Inferior parietal cortex (tissue), 1 donor: Measurements from ENCODE around the gene IL1RAPL1.

Experiments
- DNase-seq: peaks from one replicate; pipeline ENCODE4 v3.0.0-alpha.2; 2016; ENCODE audit errors: extremely low spot score

IL1RAPL1 gene

DNA sequence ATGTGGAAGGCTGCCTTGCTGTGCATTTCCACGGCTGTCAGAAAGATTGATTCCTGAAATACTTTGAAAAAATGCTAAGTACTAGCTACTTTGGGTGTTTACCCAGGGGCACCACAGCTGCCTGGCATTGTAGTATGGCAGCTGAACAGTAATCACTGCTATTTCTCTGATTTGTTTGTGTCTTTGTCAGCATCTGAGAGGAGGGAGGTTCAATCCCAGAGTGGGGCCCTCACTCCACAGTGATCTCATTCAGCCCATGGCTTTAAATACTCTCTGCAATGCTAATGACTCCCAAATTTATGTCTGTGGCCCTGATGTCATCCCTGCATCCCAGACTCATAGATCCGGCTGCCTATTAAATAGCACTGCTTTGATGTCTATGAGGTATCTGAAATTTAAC, 1052.9 kb downstream of the IL1RAPL1 start:
- DNase-seq: no peak

DNA sequence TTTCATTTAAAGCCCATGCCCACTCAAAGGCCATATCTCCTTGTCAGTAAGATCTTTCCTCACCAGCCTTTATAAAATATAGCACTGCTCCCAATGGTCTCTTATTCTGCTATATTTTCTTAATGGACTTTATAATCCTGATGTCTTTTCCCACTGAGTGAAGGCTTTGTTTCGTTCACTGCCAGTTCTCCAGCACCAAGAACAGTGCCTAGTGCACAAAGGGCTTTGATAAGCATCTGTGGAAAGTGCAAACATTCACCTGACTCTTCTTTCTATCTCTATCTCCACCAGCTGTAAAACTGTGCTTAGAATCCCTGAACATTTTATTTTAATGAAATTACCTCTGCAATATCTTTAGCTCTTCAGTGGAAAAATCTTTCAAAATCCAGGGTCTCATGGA, 1054.2 kb downstream of the IL1RAPL1 start:
- no peak for DNase-seq

DNA sequence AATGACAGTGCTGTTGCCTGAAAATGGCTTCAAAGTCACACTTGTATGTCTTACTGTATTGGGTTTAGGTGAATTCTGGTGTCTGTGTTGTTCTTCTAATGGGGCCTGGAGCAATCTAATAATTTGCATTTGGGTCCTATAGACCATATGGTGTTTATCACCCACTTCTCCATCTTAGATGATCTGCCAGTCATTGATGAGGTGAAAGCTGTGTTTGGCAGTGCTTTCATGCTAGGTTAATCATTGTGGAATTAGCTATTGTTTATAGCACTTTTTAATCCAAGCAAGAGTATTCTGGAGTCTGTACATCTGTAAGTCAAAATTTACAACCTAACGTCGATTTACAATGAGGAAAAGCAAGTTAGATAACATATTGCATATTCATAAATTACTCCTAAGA, 1055.9 kb downstream of the IL1RAPL1 start:
- no peak for DNase-seq

DNA sequence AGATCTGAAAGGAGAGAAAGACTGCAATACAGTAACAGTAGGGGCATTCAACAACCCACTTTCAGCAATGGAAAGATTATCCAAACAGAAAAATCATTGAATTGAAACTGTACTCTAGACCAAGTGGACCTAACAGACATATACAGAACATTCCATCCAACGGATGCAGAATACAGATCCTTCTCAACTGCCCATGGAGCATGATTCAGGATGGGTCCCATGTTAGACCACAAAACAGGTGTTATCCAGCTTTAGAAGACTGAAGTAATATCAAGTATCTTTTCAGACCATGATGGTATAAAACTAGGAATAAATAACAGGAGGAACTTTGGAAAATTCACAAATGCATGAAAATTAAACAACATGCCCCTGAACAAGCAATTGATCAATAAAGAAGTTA, 1060.9 kb downstream of the IL1RAPL1 start:
- DNase-seq: no peak

DNA sequence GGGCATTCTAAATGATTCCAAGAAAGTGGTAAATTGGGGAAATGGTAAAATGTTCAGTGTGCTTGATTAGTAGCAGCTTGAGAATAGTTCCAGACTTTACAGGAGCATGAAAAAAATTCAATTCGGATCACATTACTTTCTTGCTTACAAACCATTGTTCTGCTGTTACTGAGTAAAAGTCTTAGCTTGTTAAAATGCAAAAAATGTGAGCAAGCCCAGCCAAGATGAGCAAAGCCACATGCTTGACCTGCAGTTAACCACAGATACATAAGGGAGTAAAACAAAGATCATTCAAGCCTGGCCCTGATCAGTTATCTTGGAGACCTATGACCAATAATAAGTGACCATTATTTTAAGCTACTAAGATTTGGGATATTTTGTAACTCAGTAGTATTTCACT, 1065.2 kb downstream of the IL1RAPL1 start:
- DNase-seq: no peak

DNA sequence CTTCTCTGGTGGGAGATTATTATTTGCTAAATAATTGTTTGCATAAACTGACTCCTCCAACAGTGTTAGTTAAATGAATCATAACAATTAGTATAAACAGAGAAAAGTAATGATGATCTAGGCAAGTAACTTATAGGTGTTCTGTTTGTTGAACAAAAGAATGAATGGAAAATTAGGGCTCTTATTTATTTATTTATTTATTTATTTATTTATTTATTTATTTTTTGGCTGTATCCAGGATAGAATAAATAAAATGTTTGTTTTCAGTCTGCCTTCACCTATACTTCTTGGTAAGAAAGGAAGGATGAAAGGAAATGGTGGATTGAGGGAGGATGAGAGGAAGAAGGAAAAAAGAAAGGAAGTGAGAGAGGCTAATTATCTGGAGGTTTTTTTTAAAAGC, 1066.5 kb downstream of the IL1RAPL1 start:
- no peak for DNase-seq

DNA sequence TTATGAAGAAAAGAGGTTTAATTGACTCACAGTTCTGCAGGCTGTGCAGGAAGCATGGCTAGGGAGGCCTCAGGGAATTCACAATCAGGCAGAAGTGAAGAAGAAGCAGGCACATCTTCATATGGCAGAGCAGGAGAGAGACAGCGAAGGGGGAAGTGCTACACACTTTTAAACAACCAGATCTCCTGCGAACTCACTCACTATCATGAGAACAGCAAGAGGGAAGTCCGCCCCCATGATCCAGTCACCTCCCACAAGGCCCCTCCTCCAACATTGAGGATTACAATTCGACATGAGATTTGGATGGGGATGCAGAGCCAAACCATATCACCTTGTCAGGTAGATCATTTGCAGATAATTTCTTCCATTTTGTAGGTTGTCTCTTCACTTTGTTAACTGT, 1072.7 kb downstream of the IL1RAPL1 start:
- no peak for DNase-seq

DNA sequence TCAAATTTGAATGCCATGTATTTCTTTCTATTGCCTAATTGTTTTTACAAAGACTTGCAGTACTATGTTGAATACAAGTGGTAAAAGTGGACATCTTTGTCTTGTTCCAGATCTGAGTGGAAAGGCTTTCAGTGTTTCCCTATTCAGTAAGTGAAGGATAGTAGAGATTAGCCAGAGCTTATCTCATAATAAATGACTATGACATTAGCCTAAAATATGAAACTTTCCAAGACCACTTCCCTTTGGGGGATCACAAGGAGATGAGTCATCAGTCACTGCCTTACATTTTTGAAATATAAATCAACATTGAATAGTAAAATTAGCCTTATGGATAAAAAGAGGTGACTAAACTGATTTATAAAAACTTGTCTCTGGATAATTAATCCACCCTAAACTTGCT, 1074.0 kb downstream of the IL1RAPL1 start:
- DNase-seq: no peak

DNA sequence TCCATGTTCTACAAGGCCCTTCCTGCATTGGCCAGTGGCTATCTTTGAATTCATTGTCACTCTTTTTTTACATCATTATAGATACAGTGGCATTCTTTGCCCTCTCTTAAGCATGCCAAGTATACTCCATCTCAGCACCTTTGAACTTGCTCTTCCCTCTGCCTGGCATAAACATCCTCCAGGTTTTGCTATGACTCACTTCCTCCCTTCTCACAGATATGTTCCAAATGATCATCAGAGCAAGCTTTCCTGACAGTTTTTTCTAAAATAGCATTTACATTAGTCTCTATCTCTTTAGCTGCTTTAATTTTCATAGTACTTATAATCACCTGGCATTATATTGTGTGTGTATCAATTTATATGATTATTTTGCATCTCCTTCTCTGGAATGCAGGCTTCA, 1074.9 kb downstream of the IL1RAPL1 start:
- no peak for DNase-seq

DNA sequence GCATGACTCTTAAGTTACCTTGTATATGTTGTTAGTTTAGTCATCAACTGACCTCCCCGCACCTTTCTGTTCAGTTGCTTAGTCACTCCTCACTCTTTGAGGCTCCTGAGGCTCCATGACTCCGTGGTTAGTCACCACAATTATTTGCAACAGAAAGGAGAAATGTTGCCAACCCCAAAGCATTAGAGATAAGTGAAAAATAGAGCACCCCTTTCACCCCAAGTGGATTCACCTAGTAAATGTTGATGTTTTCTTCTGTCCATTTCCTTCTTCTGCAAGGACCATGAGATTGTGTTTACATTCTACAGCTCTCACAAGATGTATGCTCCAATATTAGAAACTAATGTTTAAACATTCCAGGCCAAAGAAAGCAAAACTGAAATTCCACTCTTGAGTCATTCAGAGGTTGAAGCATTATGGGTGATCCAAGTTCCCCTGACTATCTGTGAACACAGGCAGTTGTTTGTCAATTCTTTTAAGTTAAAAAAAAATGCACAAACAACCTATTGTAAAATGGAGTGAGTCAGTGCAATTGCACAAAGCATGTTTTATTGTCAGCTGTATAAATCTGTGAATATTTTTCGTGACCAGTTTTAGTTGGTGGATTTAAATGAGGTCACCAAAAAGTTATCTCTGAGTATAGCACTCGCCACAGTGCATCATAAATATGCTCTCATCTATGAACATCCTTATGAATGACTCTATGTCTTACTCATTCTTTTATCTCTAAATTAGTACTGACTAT, 1075.7 kb downstream of the IL1RAPL1 start:
- peak; percentile 53 for DNase-seq

DNA sequence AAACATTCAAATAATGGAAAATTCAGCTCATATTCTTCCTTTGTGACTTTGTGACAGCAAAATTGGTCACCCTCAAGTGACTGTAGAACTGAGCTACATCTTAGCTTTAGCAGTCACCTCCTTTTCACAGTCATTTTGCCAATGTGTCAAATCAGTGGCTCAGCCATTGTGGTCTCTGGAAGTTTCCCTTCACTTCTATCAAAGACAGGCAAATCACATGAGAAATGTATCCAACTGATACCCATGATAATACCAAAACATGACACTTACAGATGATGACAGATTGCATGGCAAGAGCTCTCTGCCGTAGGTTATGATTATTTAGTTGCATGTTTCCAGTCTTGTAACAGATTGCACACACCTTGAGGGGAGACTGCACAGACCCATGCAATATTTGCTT, 1078.3 kb downstream of the IL1RAPL1 start:
- no peak for DNase-seq

DNA sequence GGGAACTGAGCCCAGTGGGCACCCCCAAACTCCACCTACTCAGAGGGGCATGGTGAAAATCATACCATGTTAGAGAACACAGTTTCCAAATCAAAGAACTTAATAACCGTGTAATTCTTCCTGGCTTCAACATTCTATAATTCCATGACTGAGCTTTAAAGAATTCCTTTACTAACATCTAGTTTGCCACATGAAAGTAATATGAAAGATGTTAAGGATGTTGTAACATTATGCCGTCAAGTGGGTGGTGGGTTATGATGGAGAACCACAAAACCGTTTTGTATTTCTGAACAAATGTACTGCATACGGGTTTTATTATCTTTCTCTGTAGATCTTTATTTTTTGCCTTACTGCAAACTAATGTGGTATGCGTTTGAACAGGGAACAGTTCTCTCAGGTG, 1079.1 kb downstream of the IL1RAPL1 start:
- DNase-seq: no peak

DNA sequence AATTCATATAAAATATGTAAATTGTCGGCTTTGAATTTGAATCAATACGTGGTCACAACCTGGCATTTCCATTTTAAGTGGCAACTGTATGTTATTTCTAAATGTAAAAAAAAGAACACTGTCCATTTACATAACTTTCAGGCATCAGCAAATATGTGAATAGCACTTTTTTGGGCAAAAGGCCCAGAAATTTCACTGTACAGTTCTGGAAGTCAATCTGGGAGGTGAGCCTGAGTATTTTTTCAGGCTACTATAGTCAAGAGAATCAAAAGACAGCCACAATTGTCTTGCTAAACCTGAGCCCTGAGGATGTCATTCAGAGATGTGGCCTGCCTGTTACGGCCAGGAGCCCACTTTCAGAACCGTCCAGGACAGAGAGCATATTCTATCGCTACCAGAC, 1084.2 kb downstream of the IL1RAPL1 start:
- no peak for DNase-seq

DNA sequence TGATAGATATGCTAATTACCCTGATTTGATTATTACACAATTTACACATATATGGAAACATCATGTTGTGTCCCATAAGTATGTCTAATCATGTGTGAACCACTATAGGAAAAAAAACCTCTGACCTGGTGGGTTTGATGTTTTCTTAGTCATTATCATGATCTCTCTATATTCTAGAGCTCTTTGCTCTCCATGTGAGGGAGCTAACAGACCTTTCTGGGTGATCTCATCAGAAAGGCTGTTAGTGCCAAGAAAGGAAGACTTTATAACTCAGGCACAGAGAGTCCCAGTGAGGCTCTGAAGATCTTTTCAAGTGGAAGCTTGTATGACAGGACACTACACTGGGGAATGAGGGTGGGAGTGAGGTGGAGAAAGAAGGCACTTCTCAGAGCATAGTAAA, 1100.4 kb downstream of the IL1RAPL1 start:
- DNase-seq: no peak

DNA sequence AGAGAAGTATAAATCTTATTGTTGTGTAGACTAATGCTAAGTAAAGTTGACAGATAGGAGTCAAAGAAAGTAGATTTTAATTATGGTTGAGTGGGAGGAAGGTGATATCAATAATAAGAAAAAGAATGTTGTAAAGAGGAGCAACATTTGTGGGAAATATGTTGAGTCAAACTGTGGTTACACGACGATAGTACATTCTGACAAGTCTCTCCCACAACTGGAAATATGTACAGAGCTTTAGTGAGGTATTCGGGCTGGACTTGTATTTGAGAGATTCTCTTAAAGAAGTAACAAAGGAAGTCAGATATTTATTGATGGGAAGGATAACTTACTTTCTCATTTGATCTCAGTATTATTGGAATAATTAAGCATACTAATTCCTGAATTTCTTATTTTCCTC, 1102.8 kb downstream of the IL1RAPL1 start:
- DNase-seq: no peak

DNA sequence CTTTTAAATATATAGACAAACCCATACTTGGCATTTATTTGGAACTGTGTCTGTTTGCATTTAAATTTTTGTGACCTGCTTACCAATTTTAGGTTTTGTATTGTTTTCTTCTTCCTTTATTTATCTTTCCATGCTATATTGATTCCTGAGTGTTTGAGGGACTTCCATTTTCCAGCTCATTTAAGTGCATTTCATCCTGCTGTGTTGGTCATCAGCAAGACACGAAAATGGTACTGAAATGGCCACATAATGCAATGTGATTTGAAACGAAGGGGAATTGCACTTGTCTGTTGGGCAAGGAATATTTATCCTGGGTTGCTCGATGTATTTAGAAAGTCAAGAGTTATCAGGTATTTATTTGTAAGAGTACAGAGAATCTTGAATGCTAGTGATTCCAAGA, 1103.8 kb downstream of the IL1RAPL1 start:
- DNase-seq: no peak

DNA sequence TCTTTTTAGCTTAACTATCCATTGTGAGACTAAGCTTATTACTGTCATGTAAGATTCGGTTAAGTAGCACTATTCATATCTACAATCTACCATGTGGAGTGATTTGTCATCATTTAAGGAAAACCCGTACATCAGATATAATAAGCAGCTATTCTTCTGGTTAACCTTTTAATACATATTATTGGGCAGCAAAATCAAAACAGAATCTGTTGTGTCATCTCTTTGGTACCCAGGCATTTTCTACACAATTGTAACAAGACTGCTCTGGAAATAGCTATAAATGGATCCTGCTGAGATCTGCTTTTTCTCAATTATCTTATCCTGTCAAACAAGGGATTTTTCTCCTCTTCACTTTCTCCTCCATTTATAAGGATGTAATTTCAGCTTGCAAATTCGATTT, 1106.7 kb downstream of the IL1RAPL1 start:
- DNase-seq: no peak

DNA sequence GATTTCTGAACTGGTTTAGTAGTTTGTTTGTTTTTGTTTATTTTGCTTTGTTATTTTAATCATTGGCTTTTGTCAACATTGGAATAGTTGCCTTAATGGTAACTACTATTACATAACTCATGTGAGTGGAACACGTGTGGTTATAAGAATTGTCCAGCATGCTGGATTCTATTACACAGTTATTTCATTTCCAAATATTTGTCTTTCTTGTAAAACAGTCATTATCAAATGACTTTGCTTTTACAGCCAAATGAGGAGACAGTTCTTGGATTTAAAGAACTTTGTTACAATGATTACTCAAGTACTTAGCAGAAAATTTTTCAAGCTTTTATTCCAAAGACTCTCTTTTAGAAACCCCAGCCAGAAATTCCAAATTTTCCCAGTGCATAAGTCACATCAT, 1112.0 kb downstream of the IL1RAPL1 start:
- no peak for DNase-seq

DNA sequence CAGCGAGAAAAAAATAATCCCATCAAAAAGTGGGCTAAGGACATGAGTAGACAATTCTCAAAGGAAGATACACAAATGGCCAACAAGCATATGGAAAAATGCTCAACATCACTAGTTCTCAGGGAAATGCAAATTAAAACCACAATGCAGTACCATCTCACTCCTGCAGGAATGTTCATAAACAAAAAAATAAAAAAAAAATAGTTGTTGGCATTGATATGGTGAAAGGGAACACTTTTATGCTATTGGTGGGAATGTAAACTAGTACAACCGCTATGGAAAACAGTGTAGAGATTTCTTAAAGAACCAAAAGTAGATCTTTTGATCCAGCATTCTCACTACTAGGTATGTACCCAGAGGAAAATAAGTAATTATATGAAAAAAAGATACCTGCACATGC, 1119.8 kb downstream of the IL1RAPL1 start:
- DNase-seq: no peak

DNA sequence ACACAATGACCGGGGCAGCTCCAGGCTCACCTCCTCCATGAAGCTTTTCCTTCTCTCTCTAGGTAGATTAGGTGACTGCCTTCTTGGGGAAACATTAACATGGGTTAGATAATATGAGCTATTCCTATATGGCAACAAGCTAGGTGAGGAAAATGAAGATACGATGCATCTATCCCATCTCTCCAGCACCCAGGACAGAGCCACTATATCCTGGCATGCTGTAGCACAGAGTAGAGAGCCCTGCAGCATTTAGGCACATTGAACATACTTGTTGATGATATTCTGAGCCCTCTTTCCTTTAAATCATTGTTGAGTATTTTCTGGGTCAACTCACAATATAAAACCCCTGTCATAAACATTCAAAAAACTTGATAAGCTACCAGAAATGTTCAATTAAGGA, 1133.9 kb downstream of the IL1RAPL1 start:
- no peak for DNase-seq

DNA sequence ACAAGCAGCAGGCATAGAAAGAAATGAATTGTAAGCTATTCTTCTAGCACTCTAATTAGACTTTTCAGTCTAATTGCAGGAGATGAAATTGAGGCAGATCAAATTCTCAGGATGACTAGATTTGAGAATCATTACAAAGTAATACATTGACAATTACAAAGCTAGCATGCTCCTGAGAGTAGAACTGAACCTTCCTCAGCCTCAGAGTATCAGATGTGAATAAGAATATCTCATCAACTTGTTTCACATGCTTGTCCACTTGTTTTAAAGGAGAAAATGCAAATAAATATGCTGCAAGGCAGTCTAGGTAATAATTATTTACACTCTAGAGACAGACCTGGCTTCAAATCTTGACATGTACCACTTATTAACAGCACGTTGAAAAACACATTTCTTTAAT, 1137.1 kb downstream of the IL1RAPL1 start:
- DNase-seq: no peak

DNA sequence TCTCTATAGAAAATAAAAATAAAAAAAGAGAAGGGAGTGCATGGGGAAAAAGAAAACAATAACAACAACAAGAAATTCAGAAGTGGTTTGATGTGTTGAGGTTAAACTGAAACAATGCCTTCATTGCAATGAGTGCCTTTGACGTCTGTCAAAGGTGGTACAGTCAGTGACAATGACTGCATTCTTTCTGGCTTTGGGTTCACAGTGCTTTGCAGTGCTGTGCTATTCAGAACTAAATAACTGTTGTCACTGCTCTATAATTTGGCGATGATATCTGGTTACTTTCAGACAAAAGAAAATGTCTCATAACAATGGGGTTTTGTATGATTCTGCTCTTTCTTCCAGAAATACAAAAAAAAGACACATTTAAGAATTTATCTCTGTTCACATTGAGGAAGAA, 1139.6 kb downstream of the IL1RAPL1 start:
- DNase-seq: peak; percentile 36

DNA sequence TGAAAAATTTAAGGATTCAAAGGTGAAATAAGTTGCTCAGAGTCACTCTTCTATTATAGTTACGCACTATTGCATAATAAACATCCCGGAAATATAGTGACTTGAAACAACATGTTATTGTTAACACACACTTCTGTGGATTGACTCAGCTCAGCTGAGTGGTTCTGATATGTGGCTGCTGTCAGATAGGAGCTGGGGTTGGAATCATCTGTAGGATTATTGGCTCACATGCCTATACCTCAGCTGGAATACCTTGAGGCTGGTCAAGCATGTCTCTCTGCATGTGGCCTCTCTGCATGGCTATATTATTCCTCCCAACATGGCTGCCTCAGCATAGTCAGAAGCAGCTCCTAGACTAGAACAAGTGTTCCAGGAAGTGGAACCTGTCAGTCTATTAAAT, 1141.4 kb downstream of the IL1RAPL1 start:
- DNase-seq: no peak

DNA sequence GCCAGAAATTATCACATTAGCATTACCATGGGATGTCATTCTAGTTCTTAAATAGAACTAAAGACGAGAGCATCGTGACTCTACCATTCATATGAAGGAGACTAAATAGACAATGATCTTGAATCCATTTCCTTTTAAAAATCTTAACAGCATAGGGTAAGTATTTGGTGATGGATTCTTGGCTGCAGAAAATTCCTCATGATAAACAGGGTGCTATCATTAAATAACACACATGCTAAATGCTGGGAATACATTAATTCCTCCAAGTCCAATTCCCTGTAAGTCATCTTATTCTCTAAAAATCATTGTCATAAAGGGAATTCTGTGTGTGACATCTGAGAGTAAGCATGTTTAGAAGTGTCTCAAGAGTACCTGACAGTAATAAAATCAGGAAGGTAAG, 1157.7 kb downstream of the IL1RAPL1 start:
- DNase-seq: no peak
